ENCODE measurements around the gene PCNP. TPM values are rescaled to one million over a fixed set of nuclear protein-coding genes. Genes with fewer than 3 reads are reported as not detected.
"Not testable (repeated sequence)": the region's sequence is repeated elsewhere in the genome, so short reads cannot be mapped to it uniquely, and the experiment has no call there.

PCNP gene
- total RNA-seq, 1 donor from 2014 or later, result 106 TPM

DNA sequence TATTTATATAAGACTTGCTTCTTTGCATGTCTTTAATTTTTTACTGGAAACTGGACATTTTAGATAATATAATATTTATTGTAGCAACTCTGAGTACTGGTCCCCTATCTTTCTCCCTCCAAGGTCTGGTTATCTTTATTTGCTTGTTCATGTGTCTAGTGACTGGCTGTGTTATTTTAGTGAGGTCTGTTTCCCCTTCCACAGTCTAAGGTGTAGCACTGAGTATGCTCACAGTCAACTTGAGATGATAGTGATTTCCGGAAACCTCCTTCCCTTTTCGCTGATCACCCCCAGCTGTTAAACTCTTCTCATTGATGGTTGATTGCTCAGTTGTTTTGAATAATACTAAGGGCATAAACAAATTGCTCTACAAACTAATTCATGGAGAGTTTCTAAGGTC lies 37.0 kb downstream of the PCNP start:
- Histone ChIP-seq H3K36me3 (ENCODE audit: control insufficient read depth, insufficient read depth, low read length) (no peaks in the 10 kb centered on the region), H3K27me3 (ENCODE audit: control insufficient read depth, insufficient read depth, low read length) (no peaks in the 10 kb centered on the region), H3K4me3 (ENCODE audit: low read depth, low read length) (no peak overlapping the region)
- no peak for DNase-seq (ENCODE audit: low read depth)
- TF ChIP-seq, protein P1, sequence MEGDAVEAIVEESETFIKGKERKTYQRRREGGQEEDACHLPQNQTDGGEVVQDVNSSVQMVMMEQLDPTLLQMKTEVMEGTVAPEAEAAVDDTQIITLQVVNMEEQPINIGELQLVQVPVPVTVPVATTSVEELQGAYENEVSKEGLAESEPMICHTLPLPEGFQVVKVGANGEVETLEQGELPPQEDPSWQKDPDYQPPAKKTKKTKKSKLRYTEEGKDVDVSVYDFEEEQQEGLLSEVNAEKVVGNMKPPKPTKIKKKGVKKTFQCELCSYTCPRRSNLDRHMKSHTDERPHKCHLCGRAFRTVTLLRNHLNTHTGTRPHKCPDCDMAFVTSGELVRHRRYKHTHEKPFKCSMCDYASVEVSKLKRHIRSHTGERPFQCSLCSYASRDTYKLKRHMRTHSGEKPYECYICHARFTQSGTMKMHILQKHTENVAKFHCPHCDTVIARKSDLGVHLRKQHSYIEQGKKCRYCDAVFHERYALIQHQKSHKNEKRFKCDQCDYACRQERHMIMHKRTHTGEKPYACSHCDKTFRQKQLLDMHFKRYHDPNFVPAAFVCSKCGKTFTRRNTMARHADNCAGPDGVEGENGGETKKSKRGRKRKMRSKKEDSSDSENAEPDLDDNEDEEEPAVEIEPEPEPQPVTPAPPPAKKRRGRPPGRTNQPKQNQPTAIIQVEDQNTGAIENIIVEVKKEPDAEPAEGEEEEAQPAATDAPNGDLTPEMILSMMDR (IDR thresholded peaks at IDR 0.05; ENCODE audit: insufficient read depth, low read length, poor library complexity, severe bottlenecking), result no peak

DNA sequence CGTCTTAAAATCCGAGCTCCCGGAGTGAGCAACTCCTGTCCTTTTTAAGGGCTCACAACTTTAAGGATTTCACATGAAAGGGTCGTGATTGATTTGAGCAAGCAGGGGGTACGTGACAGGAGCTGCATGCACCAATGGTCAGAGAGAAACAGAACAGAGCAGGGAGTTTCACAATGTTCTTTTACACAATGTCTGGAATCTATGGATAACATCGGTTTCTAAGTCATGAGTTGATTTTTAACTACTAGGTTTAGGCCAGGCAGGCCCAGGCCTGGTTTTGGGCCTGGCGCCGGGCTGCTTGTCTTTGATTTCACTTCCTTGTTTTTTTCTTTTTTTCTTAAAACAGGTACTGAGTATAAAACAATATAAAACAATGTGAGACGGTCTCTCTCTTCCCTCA lies 39.0 kb downstream of the PCNP start:
- not testable (repeated sequence) for H3K27me3 ChIP-seq (ENCODE audit: control insufficient read depth, insufficient read depth, low read length); H3K36me3 ChIP-seq (ENCODE audit: control insufficient read depth, insufficient read depth, low read length); DNase-seq (ENCODE audit: low read depth); H3K4me3 ChIP-seq (ENCODE audit: low read depth, low read length)

DNA sequence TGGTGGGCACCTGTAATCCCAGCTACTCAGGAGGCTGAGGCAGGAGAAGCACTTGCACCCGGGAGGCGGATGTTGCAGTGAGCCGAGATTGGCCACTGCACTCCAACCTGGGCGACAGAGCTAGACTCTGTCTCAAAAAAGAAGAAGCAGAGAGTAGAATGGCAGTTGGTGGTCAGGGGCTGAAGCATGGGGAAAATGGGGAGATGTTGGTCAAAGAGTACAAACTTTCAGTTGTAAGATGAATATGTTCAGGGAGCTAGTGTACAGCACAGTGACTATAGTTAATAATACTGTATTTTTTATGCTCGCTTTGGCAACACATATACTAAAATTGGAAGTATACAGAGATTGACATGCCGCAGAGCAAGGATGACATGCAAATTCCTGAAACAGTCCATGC lies 41.5 kb downstream of the PCNP start:
- Histone ChIP-seq H3K4me3 (ENCODE audit: low read depth, low read length) (no peak overlapping the region), H3K27me3 (ENCODE audit: control insufficient read depth, insufficient read depth, low read length) (no peaks in the 10 kb centered on the region), H3K36me3 (ENCODE audit: control insufficient read depth, insufficient read depth, low read length) (no peaks in the 10 kb centered on the region)
- TF ChIP-seq, protein P1 (IDR thresholded peaks at IDR 0.05; ENCODE audit: insufficient read depth, low read length, poor library complexity, severe bottlenecking), result no peak
- DNase-seq (ENCODE audit: low read depth), result no peak

DNA sequence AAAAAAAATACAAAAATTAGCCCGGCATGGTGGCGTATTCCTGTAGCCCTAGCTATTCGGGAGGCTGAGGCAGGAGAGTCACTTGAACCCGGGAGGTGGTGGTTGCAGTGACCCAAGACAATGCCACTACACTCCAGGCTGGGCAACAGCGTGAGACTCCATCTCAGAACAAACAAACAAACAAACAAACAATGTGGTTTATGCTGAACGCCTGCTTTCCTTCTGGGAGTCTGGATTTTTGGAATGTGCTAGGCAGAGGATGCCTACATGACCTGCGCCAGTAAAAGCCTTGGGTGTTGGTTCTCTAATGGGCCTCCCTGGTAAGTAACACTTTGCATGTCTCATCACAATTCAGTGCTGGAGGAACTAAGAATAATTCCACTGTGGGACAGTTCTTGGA lies 43.5 kb downstream of the PCNP start:
- TF ChIP-seq, protein P1 (IDR thresholded peaks at IDR 0.05; ENCODE audit: insufficient read depth, low read length, poor library complexity, severe bottlenecking), result no peak
- H3K4me3 ChIP-seq (ENCODE audit: low read depth, low read length), result no peak overlapping the region
- no peaks in the 10 kb centered on the region for H3K36me3 ChIP-seq (ENCODE audit: control insufficient read depth, insufficient read depth, low read length)
- no peak for DNase-seq (ENCODE audit: low read depth)
- no peaks in the 10 kb centered on the region for H3K27me3 ChIP-seq (ENCODE audit: control insufficient read depth, insufficient read depth, low read length)

DNA sequence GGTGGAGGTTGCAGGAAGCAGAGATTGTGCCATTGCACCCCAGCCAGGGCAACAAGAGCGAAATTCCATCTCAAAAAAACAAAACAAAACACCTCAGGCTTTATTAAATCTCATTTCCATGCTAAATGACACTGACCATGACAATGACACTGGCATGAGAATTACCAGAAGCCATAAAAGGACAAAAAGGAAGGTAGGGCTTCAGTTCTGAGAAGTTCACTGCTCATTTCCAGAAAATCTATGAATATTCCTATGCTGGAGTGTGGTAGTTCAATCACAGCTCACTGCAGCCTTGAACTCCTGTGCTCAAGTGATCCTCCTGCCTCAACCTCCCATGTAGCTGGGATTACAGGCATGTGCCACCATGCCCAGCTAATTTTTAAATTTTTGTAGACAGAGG lies 44.7 kb downstream of the PCNP start:
- DNase-seq (ENCODE audit: low read depth), result no peak
- TF ChIP-seq, protein P1 (IDR thresholded peaks at IDR 0.05; ENCODE audit: insufficient read depth, low read length, poor library complexity, severe bottlenecking), result no peak
- Histone ChIP-seq H3K36me3 (ENCODE audit: control insufficient read depth, insufficient read depth, low read length) (no peaks in the 10 kb centered on the region), H3K4me3 (ENCODE audit: low read depth, low read length) (no peak overlapping the region), H3K27me3 (ENCODE audit: control insufficient read depth, insufficient read depth, low read length) (no peaks in the 10 kb centered on the region)

DNA sequence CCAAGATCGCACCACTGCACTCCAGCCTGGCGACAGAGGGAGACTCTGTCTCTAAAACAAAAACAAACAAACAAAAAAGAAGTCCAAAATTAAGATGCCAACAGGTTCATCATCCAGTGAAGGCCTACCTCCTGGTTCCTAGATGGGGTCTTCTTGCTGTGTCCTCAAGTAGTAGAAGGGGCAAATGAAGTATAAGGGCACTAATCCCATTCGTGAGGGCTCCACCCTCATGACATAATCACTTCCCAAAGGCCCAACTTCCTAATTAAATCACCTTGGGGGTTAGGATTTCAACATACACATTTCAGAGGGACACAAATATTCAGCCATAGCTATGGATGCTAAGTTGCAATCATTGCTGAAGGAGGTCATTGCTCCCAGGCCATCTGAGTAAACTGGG lies 45.8 kb downstream of the PCNP start:
- DNase-seq (ENCODE audit: low read depth), result no peak

More for the DNA sequence above, 45.8 kb downstream of the PCNP start:
- no peak overlapping the region for H3K4me3 ChIP-seq (ENCODE audit: low read depth, low read length)
- H3K36me3 ChIP-seq (ENCODE audit: control insufficient read depth, insufficient read depth, low read length), result no peaks in the 10 kb centered on the region
- TF ChIP-seq, protein P1 (IDR thresholded peaks at IDR 0.05; ENCODE audit: insufficient read depth, low read length, poor library complexity, severe bottlenecking), result no peak
- no peaks in the 10 kb centered on the region for H3K27me3 ChIP-seq (ENCODE audit: control insufficient read depth, insufficient read depth, low read length)
